HL-60/S4 (cell line): Measurements from ENCODE around the gene SERPING1.

Experiments
- in situ Hi-C: fragments of 300-500 bp; cut with MboI; formaldehyde crosslinking; loops from 2 replicates; pipeline ENCODE4 v1.14.3; 2022; ENCODE audit warnings: low sequenced_read_pairs

SERPING1 gene

GRCh38 chr11:57648801-57649735, 51.6 kb downstream of the SERPING1 start:
- in situ Hi-C loops: loop anchor here (10.0 kb wide), 3 partner anchors 84 to 304 kb away; partner anchors contain the start of gene UBE2L6

GRCh38 chr11:57649826-57650738, 52.6 kb downstream of the SERPING1 start, which contains the start of gene YPEL4:
Gene YPEL4 (minus strand): TSS chr11:57649912. CDS start chr11:57647107, 2,805 bp downstream.
- in situ Hi-C loops: loop anchor here (10.0 to 25.0 kb wide), 4 partner anchors 85 to 912 kb away; partner anchors contain the start of gene UBE2L6

- in situ Hi-C loops: loop anchor here (25.0 kb wide), 1 partner anchor 912 kb away; no protein-coding TSS in a partner anchor
Observed at GRCh38 chr11:57650739-57651090, 53.2 kb downstream of the SERPING1 start.

- in situ Hi-C loops: loop anchor here (25.0 kb wide), 1 partner anchor 911 kb away; no protein-coding TSS in a partner anchor
Observed at GRCh38 chr11:57651408-57651807, 53.9 kb downstream of the SERPING1 start.

- in situ Hi-C loops: loop anchor here (25.0 kb wide), 1 partner anchor 910 kb away; no protein-coding TSS in a partner anchor
Observed at GRCh38 chr11:57652230-57652629, 54.7 kb downstream of the SERPING1 start.

GRCh38 chr11:57652662-57653061, 55.2 kb downstream of the SERPING1 start:
- in situ Hi-C loops: loop anchor here (25.0 kb wide), 1 partner anchor 910 kb away; no protein-coding TSS in a partner anchor

- in situ Hi-C loops: loop anchor here (25.0 kb wide), 1 partner anchor 909 kb away; no protein-coding TSS in a partner anchor
Observed at GRCh38 chr11:57653163-57653562, 55.7 kb downstream of the SERPING1 start.

- in situ Hi-C loops: loop anchor here (25.0 kb wide), 1 partner anchor 905 kb away; no protein-coding TSS in a partner anchor
Observed at GRCh38 chr11:57656885-57657193, 59.4 kb downstream of the SERPING1 start.

- in situ Hi-C loops: loop anchor here (25.0 kb wide), 1 partner anchor 905 kb away; no protein-coding TSS in a partner anchor
Observed at GRCh38 chr11:57657194-57658022, 59.9 kb downstream of the SERPING1 start, which contains the start of gene CLP1. Gene CLP1 (plus strand): TSS chr11:57657762. CDS start chr11:57659477, 1,715 bp downstream.

- in situ Hi-C loops: loop anchor here (25.0 kb wide), 1 partner anchor 904 kb away; no protein-coding TSS in a partner anchor
Observed at GRCh38 chr11:57658023-57658361, 60.5 kb downstream of the SERPING1 start.

GRCh38 chr11:57659669-57660068, 62.2 kb downstream of the SERPING1 start:
- in situ Hi-C loops: loop anchor here (10.0 to 25.0 kb wide), 2 partner anchors 135 to 903 kb away; no protein-coding TSS in a partner anchor

- in situ Hi-C loops: loop anchor here (10.0 to 25.0 kb wide), 2 partner anchors 132 to 899 kb away; no protein-coding TSS in a partner anchor
Observed at GRCh38 chr11:57662893-57663292, 65.4 kb downstream of the SERPING1 start.

- in situ Hi-C loops: loop anchor here (10.0 to 25.0 kb wide), 2 partner anchors 131 to 898 kb away; no protein-coding TSS in a partner anchor
Observed at GRCh38 chr11:57663975-57664374, 66.5 kb downstream of the SERPING1 start.
